Tongue (tissue), 2 donors: ENCODE data around the gene BFSP1. TPM values are rescaled to one million over a fixed set of nuclear protein-coding genes. Genes with fewer than 3 reads are reported as not detected.

Experiments used
- DNase-seq: peaks from one replicate; pipeline ENCODE4 v3.0.0-alpha.2; 2015
- total RNA-seq: library from RNA; depleted of rRNA; stranded (reverse); fragments of >200 nt; gene quantifications from one replicate; pipeline ENCODE4 v1.2.3, GENCODE V29; 2014

The BFSP1 gene
- total RNA-seq, 1 donor from 2014 or later = 1.6 TPM

DNA sequence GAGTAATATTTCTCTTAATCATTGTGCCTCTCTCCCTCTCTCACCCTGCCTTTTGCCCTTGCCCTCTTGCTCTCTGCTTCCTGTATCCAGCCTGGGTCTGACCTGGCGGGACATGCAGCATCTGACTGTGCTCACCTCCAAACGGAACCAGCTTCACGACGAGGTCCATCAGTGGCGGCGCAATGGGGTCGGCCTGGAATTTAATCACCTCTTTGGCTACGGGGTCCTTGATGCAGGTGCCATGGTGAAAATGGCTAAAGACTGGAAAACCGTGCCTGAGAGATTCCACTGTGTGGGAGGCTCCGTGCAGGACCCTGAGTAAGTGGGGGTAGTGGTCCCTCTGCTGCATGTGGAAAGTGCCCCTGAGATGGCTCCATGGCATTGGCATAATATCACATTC is 65.9 kb downstream of the BFSP1 start:
- no peak for DNase-seq

DNA sequence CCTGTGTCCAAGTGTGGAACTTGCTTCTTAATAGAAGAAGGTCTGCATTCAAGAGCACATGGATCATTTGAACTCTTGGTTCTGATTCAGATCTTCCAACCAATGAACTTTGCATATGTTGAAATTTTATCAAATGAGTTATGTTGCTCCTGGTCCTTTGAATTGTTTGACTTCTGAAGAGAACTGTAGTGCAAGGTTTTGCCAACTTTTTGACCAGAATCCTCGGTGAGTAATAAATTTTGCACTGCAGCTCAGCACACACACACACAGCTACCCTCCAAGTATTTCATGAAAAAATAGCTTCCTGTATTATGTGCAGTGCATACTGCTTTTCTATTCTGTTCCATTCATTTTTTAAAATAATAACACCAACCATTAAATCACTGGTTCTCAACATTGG is 67.5 kb downstream of the BFSP1 start:
- no peak for DNase-seq

DNA sequence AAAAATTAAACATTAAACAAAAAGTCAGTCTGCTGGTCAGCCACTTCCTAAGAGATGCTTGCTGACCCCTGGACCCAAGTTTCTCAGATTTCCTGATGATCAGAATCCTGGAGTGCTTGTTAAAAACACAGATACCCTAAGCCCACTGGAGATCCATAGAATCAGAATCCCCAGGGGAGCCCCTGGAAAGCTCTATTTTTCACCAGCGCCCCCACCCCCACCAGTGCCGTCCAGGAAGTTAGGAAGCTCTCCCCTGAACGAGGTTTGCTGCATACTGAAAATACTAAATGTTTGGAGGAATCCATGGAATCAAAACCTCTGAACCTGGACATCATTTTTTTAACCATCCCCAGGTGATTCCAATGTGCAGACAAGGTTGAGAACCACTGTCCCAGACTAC is 69.2 kb downstream of the BFSP1 start:
- DNase-seq = no peak

DNA sequence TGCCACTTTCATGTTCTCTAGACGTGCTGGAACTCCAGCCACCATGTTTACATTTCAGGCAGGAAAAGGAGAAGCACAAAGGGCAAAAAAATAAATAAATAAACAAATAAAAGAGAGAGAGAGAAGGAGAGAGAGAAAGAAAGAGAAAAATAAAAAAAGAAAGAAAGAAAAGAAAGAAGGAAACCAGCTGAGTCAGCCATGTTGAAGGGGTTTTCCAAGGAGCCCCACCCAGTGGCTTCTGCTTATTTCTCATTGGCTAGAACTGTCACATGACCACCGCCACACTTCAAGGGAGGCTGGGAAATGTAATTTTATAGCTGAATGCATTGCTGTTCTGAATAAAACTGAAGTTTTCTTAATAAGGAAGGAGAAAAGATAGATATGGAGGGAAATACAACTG is 71.1 kb downstream of the BFSP1 start:
- no peak for DNase-seq

DNA sequence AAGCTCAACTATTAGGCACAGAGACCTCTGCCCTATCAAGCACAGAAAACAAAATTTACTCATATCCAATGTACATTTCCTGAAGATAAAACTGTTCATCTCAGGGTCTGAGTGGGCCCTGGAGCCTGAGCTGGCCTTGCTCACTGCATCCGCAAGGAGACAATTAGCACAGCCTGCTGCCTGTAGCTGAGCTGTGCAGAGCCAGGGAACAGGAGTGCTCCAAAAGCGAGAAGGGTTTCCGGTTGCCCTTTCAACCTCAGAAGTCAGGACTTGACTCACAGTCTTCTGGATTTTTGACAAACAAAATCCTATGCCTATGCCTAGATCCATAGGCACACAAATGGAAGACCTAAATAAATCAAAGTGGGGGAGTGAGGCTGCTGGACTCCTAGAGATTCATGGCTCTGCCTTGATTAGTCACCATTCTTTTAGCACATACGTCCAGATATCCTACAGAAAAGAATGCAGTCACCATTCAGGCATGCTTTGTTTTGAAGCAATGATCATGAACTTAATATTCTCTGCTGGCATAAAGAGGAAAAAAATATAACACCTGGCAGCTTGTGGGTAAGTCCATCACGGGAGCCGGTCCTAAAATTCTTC is 73.5 kb downstream of the BFSP1 start:
- DNase-seq = no peak

DNA sequence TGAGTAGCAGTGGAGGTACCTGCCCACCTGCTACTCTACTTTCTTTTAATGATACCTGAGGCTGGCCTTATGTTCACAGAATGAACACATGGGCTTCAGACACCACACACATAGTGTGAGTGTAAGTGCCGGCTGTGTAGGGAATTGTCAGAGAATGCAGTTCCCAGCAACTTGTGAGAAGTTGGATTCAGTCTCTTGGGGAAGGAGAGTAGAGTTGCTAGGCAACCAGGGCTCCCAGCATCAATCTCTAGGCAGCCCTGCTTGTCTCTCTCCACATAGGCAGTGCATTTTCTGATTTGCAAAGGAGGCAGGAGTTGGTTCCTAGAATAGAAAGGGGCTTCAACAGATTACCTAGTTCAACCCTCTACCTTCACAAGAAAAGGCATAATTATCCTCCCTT is 74.1 kb downstream of the BFSP1 start:
- DNase-seq = no peak

DNA sequence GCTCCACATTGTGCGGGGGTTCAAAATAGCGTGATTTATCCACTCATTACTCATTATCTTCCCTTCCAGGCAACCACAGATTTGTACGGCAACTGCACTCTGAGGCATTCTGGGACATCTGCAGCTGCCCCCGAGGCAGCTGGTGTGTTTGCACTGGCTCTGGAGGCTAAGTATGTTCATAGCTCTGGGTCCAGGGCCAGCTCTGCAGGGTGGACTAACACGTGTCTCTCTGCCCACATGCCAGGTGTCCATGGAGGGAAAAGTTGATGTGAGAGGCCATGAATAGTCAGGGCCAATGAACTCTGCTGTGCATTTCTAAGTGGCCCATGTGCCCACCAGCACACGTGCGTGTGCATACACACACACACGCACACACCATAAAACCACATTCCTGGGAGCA is 74.9 kb downstream of the BFSP1 start:
- DNase-seq = peak; percentile 82

DNA sequence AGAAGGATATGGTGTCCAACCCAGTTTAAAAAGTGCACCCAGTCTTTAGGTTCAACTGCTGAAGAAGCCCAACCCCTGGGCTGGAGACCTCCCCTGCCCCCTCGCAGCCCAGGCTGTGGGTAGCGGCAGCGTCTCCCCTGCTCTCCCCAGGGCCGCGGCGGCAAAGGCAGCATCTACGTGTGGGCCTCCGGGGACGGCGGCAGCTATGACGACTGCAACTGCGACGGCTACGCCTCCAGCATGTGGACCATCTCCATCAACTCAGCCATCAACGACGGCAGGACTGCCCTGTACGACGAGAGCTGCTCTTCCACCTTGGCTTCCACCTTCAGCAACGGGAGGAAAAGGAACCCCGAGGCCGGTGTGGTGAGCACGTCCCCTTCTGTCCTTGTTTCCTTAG is 77.6 kb downstream of the BFSP1 start:
- DNase-seq = no peak

DNA sequence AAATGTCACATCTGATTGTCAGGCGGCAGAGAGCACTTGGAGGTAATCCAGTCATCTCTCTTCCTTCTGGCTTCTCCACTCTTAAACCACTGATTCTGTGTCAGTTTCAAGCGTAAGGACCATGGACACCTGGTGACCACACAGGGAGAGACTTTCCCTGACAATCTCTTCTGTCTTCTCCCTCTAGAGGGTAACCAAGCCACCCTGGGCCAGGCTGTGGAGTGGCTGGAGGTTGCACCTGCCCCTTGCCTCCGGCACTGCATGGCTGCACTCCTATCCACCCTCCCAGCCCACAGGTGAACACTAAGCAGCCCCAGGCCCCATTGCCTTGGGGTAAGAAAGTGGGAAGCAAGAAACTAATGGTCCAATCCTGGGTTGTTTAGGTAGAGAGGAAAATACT is 78.7 kb downstream of the BFSP1 start:
- DNase-seq = no peak

DNA sequence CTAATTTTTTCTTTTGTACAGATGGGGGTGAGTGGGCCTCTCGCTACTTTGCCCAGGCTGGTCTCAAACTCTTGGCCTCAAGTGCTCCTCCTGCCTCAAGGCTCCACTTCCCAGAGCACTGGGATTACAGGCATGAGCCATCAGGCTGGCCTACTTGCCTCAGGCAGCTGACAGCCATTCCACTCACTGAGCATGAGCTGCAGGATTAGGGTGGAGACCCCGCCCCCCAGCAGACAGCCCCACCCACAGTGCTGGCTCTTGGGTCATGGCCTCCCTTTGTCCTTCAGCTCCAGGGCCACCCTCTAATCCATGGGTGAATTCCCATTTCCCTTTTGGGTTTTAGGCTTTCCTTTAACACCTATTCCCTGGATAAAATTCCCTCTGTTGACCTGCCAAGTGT is 82.1 kb downstream of the BFSP1 start:
- DNase-seq = no peak

DNA sequence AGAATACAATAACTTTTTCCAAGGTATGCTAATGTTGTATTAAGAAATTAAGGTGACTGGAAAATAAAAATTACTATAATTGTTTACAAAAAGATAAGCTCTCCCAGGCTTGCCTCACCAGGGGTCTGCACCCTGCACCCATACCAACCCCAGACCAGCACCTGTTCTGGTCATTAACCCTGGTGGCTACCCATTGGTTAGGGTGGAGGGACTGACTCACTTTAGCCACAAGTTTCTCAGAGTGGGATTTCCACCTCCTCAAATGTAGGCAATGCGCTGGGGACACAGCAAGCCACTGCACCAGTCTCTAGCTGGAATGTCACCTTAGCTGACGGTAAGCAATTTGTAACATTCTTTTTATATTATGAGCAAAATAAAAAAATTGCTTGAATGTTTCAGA is 83.1 kb downstream of the BFSP1 start:
- no peak for DNase-seq

DNA sequence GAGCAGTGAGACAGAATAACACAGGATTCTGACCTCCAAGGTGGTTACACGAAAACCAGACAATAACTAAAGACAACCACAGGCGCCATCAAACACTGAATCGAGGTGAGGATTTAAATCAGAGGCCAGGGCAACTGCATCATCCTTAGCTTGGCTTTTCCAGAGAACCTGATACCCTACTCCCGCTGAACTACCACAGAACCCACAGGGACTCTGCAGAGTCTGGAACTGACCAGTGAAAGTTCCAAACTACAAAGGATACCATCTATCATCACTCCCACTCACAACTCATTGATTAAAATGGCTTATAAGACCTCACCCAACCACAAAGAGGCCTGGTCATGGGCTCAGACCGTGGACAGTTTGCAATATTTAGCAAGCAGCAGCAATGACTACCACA is 85.0 kb downstream of the BFSP1 start:
- DNase-seq = no peak

DNA sequence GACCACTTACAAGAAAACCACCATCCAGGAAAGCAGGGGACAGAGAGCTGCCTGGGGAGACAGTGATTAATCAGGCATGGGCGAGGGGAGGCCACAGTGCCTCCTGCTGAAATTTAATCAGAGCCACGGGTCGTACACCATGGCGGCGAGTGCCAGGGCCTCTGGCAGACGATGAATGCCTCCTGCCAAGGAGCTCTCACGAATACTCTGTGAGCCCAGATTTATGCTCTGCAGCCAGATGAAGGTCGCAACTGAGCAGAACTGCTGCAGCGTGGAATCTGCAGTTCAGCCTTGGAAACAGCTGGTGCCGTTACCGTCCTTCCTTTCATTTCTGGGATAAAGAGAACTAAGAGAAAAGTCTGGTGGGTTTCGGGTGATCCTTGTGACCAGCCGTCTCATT is 85.6 kb downstream of the BFSP1 start:
- DNase-seq = peak; percentile 34

DNA sequence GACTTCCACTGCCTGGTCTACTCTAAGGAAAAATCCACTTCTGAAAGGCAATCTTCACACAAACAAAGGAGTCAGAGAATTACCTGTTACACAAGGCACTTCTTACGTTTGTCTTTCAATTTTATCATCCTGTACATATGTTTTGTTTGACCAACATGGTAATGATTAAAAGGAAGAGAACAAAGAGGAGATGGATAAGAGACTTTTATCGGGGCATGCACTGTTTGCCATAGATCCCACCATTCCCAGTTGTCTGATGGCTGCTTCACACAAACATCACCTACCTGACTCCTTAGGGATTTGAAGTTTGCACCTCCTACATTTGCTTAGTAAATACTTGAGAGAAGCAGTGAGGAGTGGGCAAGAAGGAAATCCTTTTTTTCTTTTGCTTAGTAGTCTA is 87.1 kb downstream of the BFSP1 start:
- DNase-seq = no peak

Other genes starting within 250 kb of the BFSP1 start
- 244 TPM for gene DSTN, start 38.7 kb upstream of the BFSP1 start, total RNA-seq
- gene RRBP1, start 150.9 kb upstream of the BFSP1 start, total RNA-seq = 144 TPM
- not detected for gene BANF2, start 168.6 kb upstream of the BFSP1 start, total RNA-seq